Right lobe of liver (tissue), 6 donors: ENCODE results near the gene INAFM2. TPM values are rescaled to one million over a fixed set of nuclear protein-coding genes. Genes with fewer than 3 reads are reported as not detected.

Experiments used
- ATAC-seq, 4 donors: fragments of 200-7000 bp; cut with Tn5 transposase; one replicate each; pipeline ENCODE4 v1.9.1; 2020; ENCODE audit warnings: mild to moderate bottlenecking in 4 of 4, moderate library complexity in 4 of 4
- DNase-seq, 3 donors: peaks; one replicate each; pipeline ENCODE4 v3.0.0-alpha.2; 2020
- H3K27ac ChIP-seq, 3 donors: fragments of 200-600 bp; one replicate each; pipeline ENCODE4 v1.8.0; 2022
- H3K27me3 ChIP-seq, 2 donors: fragments of 200-600 bp; one replicate each; pipeline ENCODE4 v1.8.0; 2022
- H3K36me3 ChIP-seq, 4 donors: fragments of 200-600 bp; sonication (generic) in 1 of 4; one replicate each; pipeline versions ENCODE4 v1.5.1 to v1.8.0; 2017 to 2022; ENCODE audit warnings: control low read depth in 1 of 4
- H3K4me1 ChIP-seq, 4 donors: fragments of 200-600 bp; sonication (generic) in 1 of 4; one replicate each; pipeline versions ENCODE4 v1.5.1 to v1.8.0; 2017 to 2022; ENCODE audit warnings: control low read depth in 1 of 4
- H3K4me3 ChIP-seq, 3 donors: fragments of 200-600 bp; one replicate each; pipeline ENCODE4 v1.8.0; 2022
- H3K9me3 ChIP-seq, 4 donors: fragments of 200-600 bp; sonication (generic) in 1 of 4; one replicate each; pipeline versions ENCODE4 v1.5.1 to v1.8.0; 2017 to 2022; ENCODE audit warnings: control low read depth in 1 of 4
- POLR2A ChIP-seq: fragments of 450-650 bp; IDR thresholded peaks from one replicate; pipeline ENCODE4 v1.6.1; 2017; ENCODE audit warnings: antibody characterized with exemption, mild to moderate bottlenecking
- WGBS: methylation state at CpG from one replicate; pipeline ENCODE4 v1.1.6; 2018; ENCODE audit warnings: low coverage, low lambda C conversion rate; ENCODE audit not compliant: insufficient coverage; ENCODE audit errors: missing lambda C conversion rate; 5-methylcytosine and 5-hydroxymethylcytosine counted together
- intact Hi-C, 2 donors: fragments of 100-400 bp; cut with DNase I; formaldehyde crosslinking; loops; one replicate each; pipeline versions ENCODE4 v1.11.2 to v1.14.1; 2022
- total RNA-seq, 6 experiments: library from RNA; depleted of rRNA in 2 of 6; stranded (reverse); fragments of >200 nt in 2 of 6; fragmentation: NEBNext Ultra II Directional in 3 of 6; extraction: Animal tissue kit (Norgen Biotek cat#: 25700) in 3 of 6; gene quantifications; one replicate each; pipeline versions ENCODE4 v1.1.0 to v1.2.4, GENCODE V29; 2016 to 2023
- TF ChIP-seq, protein P1 (sequence below), 4 donors: fragments of 200-600 bp in 3 of 4; fragments of 450-650 bp in 1 of 4; IDR thresholded peaks; one replicate each; pipeline versions ENCODE4 v1.5.1 to v1.8.0; 2016 to 2022; ENCODE audit warnings: antibody characterized with exemption in 4 of 4, mild to moderate bottlenecking in 2 of 4
- donor health status: DM: no; HTN: yes; CAD: no.
- donor health status: DM: no; HTN: no; CAD: no.
- donor health status: DM: no; HTN: no; CAD: no.
- donor health status: DM: no; HTN: yes; CAD: no.
- donor health status: DM: no; HTN: yes; CAD: no.

INAFM2 gene
- total RNA-seq, 6 experiments from 2014 or later = 4.6 to 8.7 (median 5.8) TPM

DNA sequence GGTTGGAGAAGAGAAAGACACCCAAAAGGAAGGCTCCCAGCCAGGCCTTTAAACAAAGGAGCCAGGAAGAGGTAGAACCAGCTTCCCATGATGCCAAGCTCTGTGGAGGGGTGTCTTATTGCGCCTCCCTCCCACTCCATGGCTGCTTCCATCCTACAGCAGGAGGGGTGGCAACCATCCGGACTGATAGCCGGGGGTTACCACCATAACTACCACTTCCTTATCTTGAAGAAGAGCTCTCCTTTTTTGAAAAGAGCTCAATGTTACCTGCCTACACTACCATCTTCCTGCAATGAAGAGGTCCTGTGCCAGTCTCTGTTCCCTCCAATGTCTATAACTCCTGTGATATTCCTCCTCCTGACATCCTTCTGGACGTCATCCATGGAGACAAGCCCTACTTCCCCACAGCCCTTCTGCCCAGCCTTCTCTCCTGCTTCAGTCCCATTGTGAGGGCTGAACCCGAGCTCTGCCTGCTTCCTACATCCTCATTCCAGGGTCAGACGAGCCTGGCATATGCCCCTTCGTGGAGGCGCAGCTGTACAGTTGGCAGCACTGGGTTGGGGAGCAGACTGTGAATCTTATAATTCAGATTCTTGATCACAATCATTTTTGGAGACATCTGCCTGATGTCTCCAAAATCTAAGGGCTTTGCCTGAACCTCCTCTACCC is 8.8 kb downstream of the INAFM2 start:
- 40% methylated on average over 3 of the region's 8 CpGs for WGBS
- TF ChIP-seq POLR2A = no peak
- TF ChIP-seq, protein P1, sequence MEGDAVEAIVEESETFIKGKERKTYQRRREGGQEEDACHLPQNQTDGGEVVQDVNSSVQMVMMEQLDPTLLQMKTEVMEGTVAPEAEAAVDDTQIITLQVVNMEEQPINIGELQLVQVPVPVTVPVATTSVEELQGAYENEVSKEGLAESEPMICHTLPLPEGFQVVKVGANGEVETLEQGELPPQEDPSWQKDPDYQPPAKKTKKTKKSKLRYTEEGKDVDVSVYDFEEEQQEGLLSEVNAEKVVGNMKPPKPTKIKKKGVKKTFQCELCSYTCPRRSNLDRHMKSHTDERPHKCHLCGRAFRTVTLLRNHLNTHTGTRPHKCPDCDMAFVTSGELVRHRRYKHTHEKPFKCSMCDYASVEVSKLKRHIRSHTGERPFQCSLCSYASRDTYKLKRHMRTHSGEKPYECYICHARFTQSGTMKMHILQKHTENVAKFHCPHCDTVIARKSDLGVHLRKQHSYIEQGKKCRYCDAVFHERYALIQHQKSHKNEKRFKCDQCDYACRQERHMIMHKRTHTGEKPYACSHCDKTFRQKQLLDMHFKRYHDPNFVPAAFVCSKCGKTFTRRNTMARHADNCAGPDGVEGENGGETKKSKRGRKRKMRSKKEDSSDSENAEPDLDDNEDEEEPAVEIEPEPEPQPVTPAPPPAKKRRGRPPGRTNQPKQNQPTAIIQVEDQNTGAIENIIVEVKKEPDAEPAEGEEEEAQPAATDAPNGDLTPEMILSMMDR (IDR thresholded peaks at IDR 0.05) = no peak
- H3K36me3 ChIP-seq = no peaks in the 10 kb centered on the region
- intact Hi-C loops = no loop called here
- DNase-seq = no peak
- H3K4me1 ChIP-seq = peaks cover 0 to 5% (median 0%) of the 10 kb centered on the region in 4 donors
- no peaks in the 10 kb centered on the region for H3K9me3 ChIP-seq
- no peak for ATAC-seq
- H3K27ac ChIP-seq = no peak overlapping the region
- no peaks in the 10 kb centered on the region for H3K27me3 ChIP-seq
- no peak overlapping the region for H3K4me3 ChIP-seq

DNA sequence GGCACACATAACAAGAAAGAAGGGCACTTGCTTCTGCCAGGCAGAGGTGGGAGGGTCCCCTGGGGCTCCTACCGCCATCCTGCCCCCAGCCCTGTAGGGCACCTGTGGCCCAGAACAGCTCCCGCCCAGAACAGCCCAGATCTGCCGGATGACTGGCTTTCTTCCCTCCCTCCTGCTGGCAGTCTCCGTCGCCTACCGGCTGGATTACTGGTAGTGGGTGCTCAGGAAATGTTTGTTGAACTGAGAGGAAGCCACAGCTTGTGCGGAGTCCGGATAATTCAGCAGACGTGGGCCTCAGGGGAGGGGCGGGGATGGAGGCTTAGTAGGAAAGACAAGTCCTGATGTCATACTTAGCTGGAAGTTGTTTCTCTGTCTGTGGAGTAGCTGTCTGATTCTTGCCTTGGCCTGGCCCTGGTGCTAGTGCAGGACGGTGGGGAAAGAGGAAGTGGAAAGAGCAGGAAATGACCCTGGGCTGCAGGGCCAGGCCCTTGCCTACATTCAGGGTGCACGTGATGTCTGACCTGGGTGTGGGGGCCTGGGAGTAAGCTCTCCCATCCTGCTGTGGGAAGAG is 10.5 kb downstream of the INAFM2 start:
- H3K4me3 ChIP-seq = no peak overlapping the region
- WGBS = 50% methylated on average over 10 of the region's 12 CpGs
- H3K9me3 ChIP-seq = no peaks in the 10 kb centered on the region
- no peaks in the 10 kb centered on the region for H3K36me3 ChIP-seq
- intact Hi-C loops = no loop called here
- ATAC-seq = peak; percentile 60 to 71 (median 70)
- peak in 2 of 3 donors; percentile 72 to 77 for DNase-seq
- peaks cover 0 to 5% (median 0%) of the 10 kb centered on the region in 4 donors for H3K4me1 ChIP-seq
- TF ChIP-seq, protein P1 (IDR thresholded peaks at IDR 0.05) = no peak
- no peak for TF ChIP-seq POLR2A
- peak overlapping the region; percentile 25 to 79 (median 71) for H3K27ac ChIP-seq
- no peaks in the 10 kb centered on the region for H3K27me3 ChIP-seq

DNA sequence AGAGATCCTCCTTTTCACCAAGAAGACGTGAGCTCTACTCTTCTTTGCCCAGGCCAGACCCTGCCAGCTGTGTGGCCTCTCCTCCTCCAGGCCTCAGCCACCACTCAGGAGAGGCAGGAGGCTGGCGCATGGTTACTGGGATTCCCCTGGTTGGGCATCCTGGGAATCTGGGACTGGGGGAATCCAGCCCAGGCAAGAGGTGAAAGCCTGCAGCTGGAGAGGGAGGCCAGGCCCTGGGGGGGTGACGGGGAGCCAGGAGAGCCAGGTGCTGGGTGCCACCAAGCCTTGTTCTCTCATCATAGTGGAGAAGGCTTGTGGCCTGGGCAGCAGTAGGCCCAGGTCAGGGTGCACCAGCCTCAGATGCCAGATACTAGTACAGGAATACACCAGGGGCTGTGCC is 11.0 kb downstream of the INAFM2 start:
- TF ChIP-seq, protein P1 (IDR thresholded peaks at IDR 0.05) = no peak
- TF ChIP-seq POLR2A = no peak
- DNase-seq (no peak), ATAC-seq (no peak)
- WGBS = 38% methylated on average over 1 of the region's 3 CpGs
- Histone ChIP-seq H3K27ac (peak overlapping the region; percentile 25 to 71 (median 68)), H3K4me3 (no peak overlapping the region), H3K4me1 (peaks cover 0 to 7% (median under 1%) of the 10 kb centered on the region in 4 donors), H3K9me3 (no peaks in the 10 kb centered on the region), H3K27me3 (no peaks in the 10 kb centered on the region), H3K36me3 (no peaks in the 10 kb centered on the region)
- intact Hi-C loops = no loop called here

DNA sequence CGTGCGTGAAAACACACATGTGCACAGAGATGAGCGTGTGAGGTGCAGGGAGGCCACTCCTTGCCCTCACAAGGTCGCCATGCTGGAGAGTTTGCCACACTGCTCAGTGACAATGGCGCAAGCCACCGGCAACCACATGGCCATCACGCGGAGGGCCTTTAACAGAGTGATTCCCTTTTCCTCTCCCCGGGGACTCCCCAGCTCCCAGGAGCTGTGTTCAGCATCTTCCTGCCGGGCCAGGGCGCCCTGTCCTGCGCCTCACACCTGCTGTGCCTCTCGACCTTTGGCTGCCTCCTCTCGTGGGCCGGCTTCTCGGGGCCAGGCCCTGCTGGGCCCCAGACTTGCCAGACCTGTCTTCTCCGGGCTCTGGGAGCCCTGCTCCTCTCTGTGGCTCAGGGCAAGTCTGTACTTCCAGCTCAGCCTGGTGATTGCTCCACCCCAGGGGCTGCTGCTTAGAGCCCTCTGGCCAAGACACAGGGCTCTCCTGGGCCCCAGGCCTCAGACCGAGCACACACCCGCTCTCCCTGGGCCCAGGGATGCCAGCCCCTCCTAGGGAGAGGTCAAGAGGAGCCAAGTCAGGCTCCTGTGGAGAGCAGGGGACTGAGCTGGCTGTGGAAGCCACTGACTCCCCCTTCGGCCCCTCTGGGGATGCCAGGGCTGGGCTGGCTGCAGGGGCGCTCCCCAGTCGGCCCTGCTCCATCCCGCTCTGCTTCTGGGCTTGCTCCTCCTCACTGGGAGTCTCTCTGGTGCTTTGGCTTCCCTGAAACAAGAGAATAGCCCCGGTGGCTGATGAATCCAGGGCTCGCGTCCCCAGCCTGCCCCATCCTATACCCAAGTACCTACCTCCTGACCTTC is 11.7 kb downstream of the INAFM2 start:
- intact Hi-C loops = no loop called here
- no peaks in the 10 kb centered on the region for H3K36me3 ChIP-seq
- TF ChIP-seq, protein P1 (IDR thresholded peaks at IDR 0.05) = no peak
- no peak for TF ChIP-seq POLR2A
- no peak overlapping the region for H3K4me3 ChIP-seq
- peak overlapping the region in 2 of 3 donors; percentile 68 to 71 for H3K27ac ChIP-seq
- H3K9me3 ChIP-seq = no peaks in the 10 kb centered on the region
- no peak for DNase-seq
- H3K27me3 ChIP-seq = no peaks in the 10 kb centered on the region
- peak in 2 of 4 donors; percentile 3 to 17 for ATAC-seq
- WGBS = 72% methylated on average over 10 of the region's 26 CpGs
- peaks cover 0 to 13% (median 3%) of the 10 kb centered on the region in 4 donors for H3K4me1 ChIP-seq
